Activated CD8-positive, alpha-beta memory T cell treated with anti-CD3 and anti-CD28 coated beads, Interleukin-2, amount 10 ng/mL, durations not matched to agents 7 days and 5 days (primary cell): ENCODE measurements around the gene PITX3. TPM values are rescaled to one million over a fixed set of nuclear protein-coding genes. Genes with fewer than 3 reads are reported as not detected.
A peak's percentile ranks its signal among the peaks of the same experiment; 100 is the strongest.

Experiments used
- ATAC-seq: fragments of 150-1000 bp; cut with Tn5 transposase; one replicate; pipeline ENCODE4 v1.10.0; 2021; ENCODE audit warnings: moderate library complexity
- CTCF ChIA-PET: fragments of 350-600 bp; sonication (Branson Sonifier 250); formaldehyde crosslinking; loops from one replicate; lab custom pipeline; 2021; ENCODE audit warnings: antibody characterized with exemption; lab: Charles Lee
- DNase-seq: peaks from one replicate; pipeline ENCODE4 v3.0.0-alpha.2; 2020
- H3K27ac Mint-ChIP-seq: one replicate; pipeline ENCODE4 v1.8.0; 2021; ENCODE audit warnings: mild to moderate bottlenecking, mixed read lengths
- H3K27me3 Mint-ChIP-seq: one replicate; pipeline ENCODE4 v1.8.0; 2021; ENCODE audit warnings: mixed read lengths
- H3K36me3 Mint-ChIP-seq: one replicate; pipeline ENCODE4 v1.8.0; 2021; ENCODE audit warnings: mild to moderate bottlenecking, mixed read lengths
- H3K4me1 Mint-ChIP-seq: one replicate; pipeline ENCODE4 v1.8.0; 2021; ENCODE audit warnings: mixed read lengths
- H3K4me3 Mint-ChIP-seq: one replicate; pipeline ENCODE4 v1.8.0; 2021; ENCODE audit warnings: mild to moderate bottlenecking, moderate library complexity, mixed read lengths
- H3K9me3 Mint-ChIP-seq: one replicate; pipeline ENCODE4 v1.8.0; 2022; ENCODE audit warnings: low read depth, mixed read lengths
- total RNA-seq, 2 experiments: library from RNA; stranded (reverse); gene quantifications; one replicate each; pipeline ENCODE4 v1.2.3, GENCODE V29; 2021

The PITX3 gene
- total RNA-seq, 2 experiments from 2014 or later: not detected

DNA sequence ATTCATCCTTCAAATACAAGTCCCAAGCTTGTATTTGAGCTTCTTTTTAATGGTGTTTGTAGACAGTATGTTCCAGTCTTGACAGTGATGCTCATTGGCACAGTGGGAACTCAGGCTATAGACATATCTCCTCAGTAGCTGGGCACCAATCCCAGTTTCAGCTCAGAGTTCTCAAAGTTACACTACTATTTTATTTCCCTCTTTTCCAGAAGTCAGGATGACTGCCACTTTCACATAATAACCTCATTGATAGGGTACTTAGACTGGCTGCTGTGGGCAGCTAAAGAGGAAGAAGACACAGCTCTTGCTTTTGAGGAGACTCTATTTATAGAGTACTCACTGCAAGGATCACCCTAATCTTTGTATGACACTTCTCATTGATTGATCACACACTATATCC, 6.4 kb upstream of the PITX3 start:
- DNase-seq (no peak), ATAC-seq (no peak)
- H3K4me3 Mint-ChIP-seq: no peak overlapping the region
- H3K4me1 Mint-ChIP-seq: peaks cover 34% of the 10 kb centered on the region
- no peak overlapping the region for H3K27ac Mint-ChIP-seq
- H3K36me3 Mint-ChIP-seq: peaks cover 20% of the 10 kb centered on the region
- CTCF ChIA-PET: interaction anchor here (0.6 to 5.1 kb wide), 7 partner anchors 17 to 462 kb away, joined by 3 to 45 read pairs (median 3); partner anchors contain the start of gene SUFU
- H3K9me3 Mint-ChIP-seq: no peaks in the 10 kb centered on the region
- H3K27me3 Mint-ChIP-seq: peaks cover 5% of the 10 kb centered on the region

DNA sequence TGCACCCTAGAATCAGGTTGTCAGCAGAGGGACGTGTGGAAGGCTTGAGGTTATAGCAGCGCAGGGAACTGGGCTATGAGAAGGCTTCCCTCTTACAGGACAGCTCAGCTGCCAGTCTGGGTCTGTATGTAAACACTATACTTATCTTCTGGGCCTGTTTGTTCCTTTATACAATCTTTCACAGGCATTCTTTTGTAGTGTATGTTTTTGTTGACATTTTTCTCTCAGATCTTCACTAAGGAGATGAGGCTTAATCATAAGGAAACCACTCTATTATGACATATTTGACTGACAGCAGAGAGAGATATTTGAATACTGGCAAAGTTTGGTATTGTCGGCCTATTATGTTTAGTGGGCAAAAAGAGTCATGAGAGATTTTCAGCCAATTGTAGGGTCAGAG, 4.9 kb upstream of the PITX3 start:
- Mint-ChIP-seq H3K27ac (peak overlapping the region; percentile 91), H3K4me3 (peak overlapping the region; percentile 97), H3K4me1 (peaks cover 41% of the 10 kb centered on the region), H3K36me3 (peaks cover 19% of the 10 kb centered on the region), H3K9me3 (no peaks in the 10 kb centered on the region), H3K27me3 (peaks cover 11% of the 10 kb centered on the region)
- no peak for ATAC-seq
- CTCF ChIA-PET: interaction anchor here (1.3 to 4.9 kb wide), 5 partner anchors 15 to 153 kb away, joined by 3 to 69 read pairs (median 5); no protein-coding TSS in a partner anchor
- no peak for DNase-seq

DNA sequence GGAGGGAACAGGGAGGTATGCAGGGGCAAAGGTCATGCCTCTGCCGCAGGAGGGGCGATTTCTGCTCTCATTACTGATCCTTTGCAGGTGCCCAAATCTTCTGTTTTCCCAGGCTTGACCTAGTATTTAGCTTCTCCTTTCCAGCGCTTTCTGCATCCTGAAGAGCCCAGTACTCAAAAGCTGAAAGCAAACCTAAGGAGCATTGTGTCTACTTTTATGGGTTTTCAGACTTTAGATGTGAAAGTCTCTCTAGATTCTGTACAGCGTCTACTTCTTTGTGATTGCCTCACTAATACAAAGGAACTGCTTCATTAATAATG, 4.6 kb upstream of the PITX3 start:
- H3K27ac Mint-ChIP-seq: peak overlapping the region; percentile 91
- H3K27me3 Mint-ChIP-seq: peaks cover 13% of the 10 kb centered on the region
- H3K36me3 Mint-ChIP-seq: peaks cover 16% of the 10 kb centered on the region
- H3K9me3 Mint-ChIP-seq: no peaks in the 10 kb centered on the region
- DNase-seq (no peak), ATAC-seq (no peak)
- CTCF ChIA-PET: interaction anchor here (0.8 to 4.9 kb wide), 15 partner anchors 9 to 398 kb away, joined by 3 to 69 read pairs (median 4); partner anchors contain the start of gene FBXL15
- H3K4me1 Mint-ChIP-seq: peaks cover 43% of the 10 kb centered on the region
- peak overlapping the region; percentile 97 for H3K4me3 Mint-ChIP-seq

DNA sequence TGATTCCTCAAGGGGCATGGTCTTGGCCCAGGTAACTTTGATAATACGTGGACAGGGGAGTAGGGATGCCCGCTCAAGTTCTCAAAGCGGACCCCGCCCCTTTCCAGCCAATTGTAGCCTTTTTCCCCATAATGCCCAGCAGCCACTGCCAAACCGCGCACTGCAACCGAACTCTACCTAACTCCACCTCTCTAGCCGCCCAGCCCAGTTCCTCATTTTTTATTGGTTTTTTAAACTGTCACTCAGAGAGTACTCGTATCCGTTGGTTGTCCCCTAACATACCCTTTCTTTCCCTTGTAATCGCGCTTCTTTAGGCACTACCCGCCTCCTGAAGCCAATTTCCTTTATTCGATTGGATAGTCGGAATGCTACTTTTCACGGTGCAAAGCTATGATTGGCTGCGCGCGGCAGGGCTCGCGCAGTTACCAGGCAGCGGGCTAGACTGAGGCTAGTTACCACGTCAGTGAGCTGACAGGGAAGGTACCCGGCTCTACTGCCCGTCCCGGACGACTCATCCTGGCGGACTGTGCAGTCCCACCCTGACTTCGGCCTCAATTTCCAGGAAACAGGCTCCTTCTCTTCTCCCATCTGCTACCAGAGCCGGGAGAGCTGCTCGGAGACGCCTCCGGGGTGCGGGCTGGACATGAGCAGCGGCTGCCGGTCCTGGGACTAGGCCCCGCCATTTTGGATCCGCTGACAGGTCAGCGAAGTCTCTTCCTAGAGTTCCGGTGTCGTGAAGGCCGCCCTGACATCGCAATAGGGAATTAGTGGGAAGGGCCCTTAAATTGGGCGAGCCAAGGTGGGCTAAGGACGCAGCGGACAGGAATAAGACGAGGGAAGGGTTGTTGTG, 4.0 kb upstream of the PITX3 start, which contains the start of gene GBF1:
Gene GBF1 (plus strand): TSS at position 451 of the 850 bp plus-strand sequence. CDS start 13,407 bp downstream, outside the sequence.
- peaks cover 46% of the 10 kb centered on the region for H3K4me1 Mint-ChIP-seq
- ATAC-seq: peak; percentile 87

DNA sequence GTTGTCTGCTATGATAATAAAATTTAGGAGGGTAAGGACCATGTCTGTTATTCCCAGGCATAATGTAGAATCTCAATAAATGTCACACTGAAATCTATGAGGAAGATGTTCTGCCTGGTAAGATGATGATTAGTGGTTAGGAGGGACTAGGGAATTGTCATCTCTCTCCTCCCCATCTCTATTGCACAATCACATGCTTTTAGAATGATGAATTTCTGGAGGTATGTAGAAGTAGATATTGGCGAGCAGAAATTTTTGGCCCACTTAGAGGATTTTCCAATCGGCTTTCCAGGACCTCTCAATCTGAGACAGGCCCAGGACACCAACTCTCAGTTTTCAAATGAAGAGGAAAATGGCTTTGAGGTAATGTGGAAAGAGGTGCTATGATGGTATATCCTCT, 2.0 kb upstream of the PITX3 start:
- H3K4me1 Mint-ChIP-seq: peaks cover 42% of the 10 kb centered on the region
- peaks cover 37% of the 10 kb centered on the region for H3K27me3 Mint-ChIP-seq
- ATAC-seq: no peak
- peaks cover 7% of the 10 kb centered on the region for H3K36me3 Mint-ChIP-seq
- CTCF ChIA-PET: interaction anchor here (4.9 kb wide), 1 partner anchor 12 kb away, joined by 69 read pairs; no protein-coding TSS in a partner anchor
- H3K9me3 Mint-ChIP-seq: no peaks in the 10 kb centered on the region
- H3K27ac Mint-ChIP-seq: no peak overlapping the region
- H3K4me3 Mint-ChIP-seq: no peak overlapping the region
- DNase-seq: no peak

More for the DNA sequence above, 4.0 kb upstream of the PITX3 start, which contains the start of gene GBF1:
- peaks cover 14% of the 10 kb centered on the region for H3K36me3 Mint-ChIP-seq
- CTCF ChIA-PET: interaction anchor here (0.8 to 4.9 kb wide), 19 partner anchors 8 to 398 kb away, joined by 3 to 69 read pairs (median 4); partner anchors contain the start of gene FBXL15
- H3K27ac Mint-ChIP-seq: peak within 1 kb of the TSS; percentile 91
- DNase-seq: peak; percentile 96
- H3K9me3 Mint-ChIP-seq: no peaks in the 10 kb centered on the region
- peaks cover 18% of the 10 kb centered on the region for H3K27me3 Mint-ChIP-seq
- peak within 1 kb of the TSS; percentile 97 for H3K4me3 Mint-ChIP-seq

DNA sequence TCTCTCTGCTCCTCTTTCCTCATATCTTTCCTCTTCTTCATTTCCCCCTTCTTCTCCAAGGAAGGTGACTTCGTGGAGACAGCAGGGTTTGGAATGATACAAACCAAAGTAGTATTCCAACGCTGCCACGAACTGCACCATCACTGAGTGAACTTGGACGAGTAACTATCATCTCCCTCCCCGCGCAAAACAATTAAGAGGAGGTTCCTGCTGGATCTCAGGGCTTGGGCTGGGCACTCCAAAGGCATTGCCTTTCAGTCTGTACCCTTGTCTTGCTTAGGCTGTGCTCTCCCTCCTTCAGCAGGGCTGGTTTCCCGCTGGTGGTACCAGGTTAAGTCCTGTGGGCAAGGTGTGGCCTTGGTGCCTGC, 790 bp upstream of the PITX3 start:
- Mint-ChIP-seq H3K4me1 (peaks cover 32% of the 10 kb centered on the region), H3K36me3 (peaks cover 3% of the 10 kb centered on the region), H3K4me3 (peak overlapping the region; percentile 71), H3K27me3 (peaks cover 42% of the 10 kb centered on the region), H3K27ac (no peak overlapping the region), H3K9me3 (no peaks in the 10 kb centered on the region)
- ATAC-seq: no peak
- CTCF ChIA-PET: interaction anchor here (1.7 to 8.1 kb wide), 3 partner anchors 11 to 41 kb away, joined by 4 to 86 read pairs (median 69); partner anchors contain the start of gene ELOVL3
- DNase-seq: peak; percentile 36

DNA sequence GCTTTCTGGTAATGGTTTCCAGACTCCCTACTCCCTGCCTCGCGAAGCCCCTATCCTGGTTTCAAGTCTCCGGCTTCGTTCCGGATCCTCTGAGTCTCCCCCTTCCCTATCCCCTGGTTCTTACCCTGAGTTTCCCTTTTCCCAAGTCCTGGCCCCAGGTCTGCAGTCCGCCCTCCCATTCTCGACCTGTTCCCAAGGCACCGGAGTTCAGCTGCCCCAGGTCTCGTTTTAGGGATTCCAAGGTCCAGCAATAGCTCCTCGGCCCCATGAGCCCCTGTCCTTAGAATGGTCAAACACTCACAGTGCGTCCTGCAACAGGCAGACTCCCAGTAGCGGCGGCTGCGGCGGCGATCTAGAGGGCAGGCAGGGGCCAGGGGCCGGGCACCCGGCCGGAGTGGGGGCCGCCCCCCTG, 274 bp downstream of the PITX3 start:
- CTCF ChIA-PET: interaction anchor here (1.0 to 19.2 kb wide), 6 partner anchors 12 to 154 kb away, joined by 3 to 824 read pairs (median 4); partner anchors contain the start of genes ELOVL3 and NFKB2
- no peak for ATAC-seq
- no peak for DNase-seq
- H3K4me3 Mint-ChIP-seq: peak overlapping the region; percentile 71
- peaks cover 22% of the 10 kb centered on the region for H3K4me1 Mint-ChIP-seq
- peaks cover 48% of the 10 kb centered on the region for H3K27me3 Mint-ChIP-seq
- H3K9me3 Mint-ChIP-seq: no peaks in the 10 kb centered on the region
- H3K27ac Mint-ChIP-seq: no peak overlapping the region
- no peaks in the 10 kb centered on the region for H3K36me3 Mint-ChIP-seq

DNA sequence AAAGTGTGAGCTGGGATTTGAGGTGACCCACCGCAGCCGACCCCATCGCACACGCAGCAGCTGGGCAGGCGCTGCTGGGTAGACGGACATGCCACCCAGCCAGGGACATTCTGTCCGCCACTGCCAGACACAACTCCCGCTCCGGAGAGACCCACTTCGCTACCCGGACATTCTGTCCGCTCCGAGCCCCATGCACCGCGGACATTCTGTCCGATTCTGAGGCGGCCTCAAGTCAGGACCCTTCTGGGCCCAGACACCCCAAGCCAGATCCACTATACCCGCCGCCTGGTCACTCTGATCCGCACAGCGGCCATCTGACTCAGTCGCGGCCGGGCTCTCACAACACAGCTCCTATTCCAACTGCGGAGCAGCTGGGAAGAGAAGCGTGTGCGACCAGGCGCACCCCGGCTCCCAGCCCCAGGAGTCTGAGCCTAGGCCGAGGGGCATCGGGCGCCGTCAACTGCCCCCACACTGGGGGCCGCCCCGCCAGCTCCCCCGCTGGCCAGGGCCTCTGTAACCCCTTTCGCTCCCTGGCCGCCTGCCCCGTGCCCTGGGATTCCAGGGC, 763 bp downstream of the PITX3 start:
- DNase-seq: peak; percentile 39
- peaks cover 21% of the 10 kb centered on the region for H3K4me1 Mint-ChIP-seq
- CTCF ChIA-PET: interaction anchor here (1.0 to 19.2 kb wide), 5 partner anchors 11 to 155 kb away, joined by 4 to 824 read pairs (median 5); partner anchors contain the start of genes ELOVL3 and NFKB2
- H3K27ac Mint-ChIP-seq: no peak overlapping the region
- ATAC-seq: no peak
- no peaks in the 10 kb centered on the region for H3K36me3 Mint-ChIP-seq
- peak overlapping the region; percentile 19 for H3K4me3 Mint-ChIP-seq
- no peaks in the 10 kb centered on the region for H3K9me3 Mint-ChIP-seq
- peaks cover 53% of the 10 kb centered on the region for H3K27me3 Mint-ChIP-seq

DNA sequence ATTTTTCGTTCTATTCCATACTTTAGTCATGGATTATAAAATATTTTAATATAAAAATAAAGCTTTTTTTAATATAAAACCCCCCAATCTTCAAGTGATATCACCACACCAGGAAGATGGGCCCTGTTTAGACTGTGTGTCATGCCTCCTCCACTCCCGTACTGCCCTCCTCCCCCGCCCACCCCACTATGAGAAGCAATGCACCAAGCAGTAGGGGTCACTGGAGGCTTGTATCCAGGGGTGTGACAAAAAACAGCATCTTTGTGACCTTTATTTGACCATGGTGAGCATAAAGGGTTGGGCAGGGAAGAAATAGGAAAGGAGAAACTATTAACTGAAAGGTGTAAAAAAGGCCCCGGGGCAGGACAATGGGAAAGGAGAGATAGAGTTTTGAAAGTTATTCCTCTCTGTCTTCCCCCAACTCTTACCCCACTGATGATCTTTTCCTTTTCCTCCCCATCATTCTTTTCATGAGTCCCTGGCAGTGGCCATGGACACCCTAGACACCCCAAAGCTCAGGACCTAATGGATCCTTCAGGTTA, 3.5 kb downstream of the PITX3 start:
- DNase-seq: peak; percentile 23
- H3K36me3 Mint-ChIP-seq: no peaks in the 10 kb centered on the region
- peaks cover 58% of the 10 kb centered on the region for H3K27me3 Mint-ChIP-seq
- peaks cover 13% of the 10 kb centered on the region for H3K4me1 Mint-ChIP-seq
- ATAC-seq: no peak
- CTCF ChIA-PET: interaction anchor here (1.5 to 19.2 kb wide), 5 partner anchors 9 to 165 kb away, joined by 3 to 824 read pairs (median 8); partner anchors contain the start of gene ELOVL3
- H3K27ac Mint-ChIP-seq: no peak overlapping the region
- no peak overlapping the region for H3K4me3 Mint-ChIP-seq
- H3K9me3 Mint-ChIP-seq: no peaks in the 10 kb centered on the region

DNA sequence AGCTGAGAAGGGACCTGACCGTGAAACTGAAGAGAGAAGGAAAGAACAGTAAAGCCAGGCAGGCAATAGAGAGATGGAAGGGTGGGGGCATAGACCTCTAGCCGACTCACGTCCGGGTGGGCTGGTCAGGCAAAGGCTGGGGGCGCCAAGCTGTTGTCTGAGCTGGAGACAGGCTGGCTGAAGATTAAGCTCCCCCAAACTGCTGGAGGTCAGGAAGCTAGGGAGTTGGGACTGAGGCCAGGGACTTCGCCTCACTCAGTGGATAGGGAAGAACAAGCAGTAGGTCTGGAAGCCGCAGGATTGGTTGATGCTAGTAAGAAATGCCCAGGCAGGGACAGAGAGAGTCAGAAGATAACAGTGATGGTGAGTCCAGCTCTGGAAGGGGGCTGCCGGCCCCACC, 5.3 kb downstream of the PITX3 start:
- Mint-ChIP-seq H3K36me3 (no peaks in the 10 kb centered on the region), H3K27ac (no peak overlapping the region), H3K4me3 (no peak overlapping the region), H3K4me1 (peaks cover 7% of the 10 kb centered on the region), H3K9me3 (no peaks in the 10 kb centered on the region), H3K27me3 (peaks cover 64% of the 10 kb centered on the region)
- DNase-seq: peak; percentile 15
- no peak for ATAC-seq
- CTCF ChIA-PET: interaction anchor here (1.2 to 19.2 kb wide), 6 partner anchors 7 to 167 kb away, joined by 3 to 824 read pairs (median 6); partner anchors contain the start of genes ELOVL3 and GBF1

DNA sequence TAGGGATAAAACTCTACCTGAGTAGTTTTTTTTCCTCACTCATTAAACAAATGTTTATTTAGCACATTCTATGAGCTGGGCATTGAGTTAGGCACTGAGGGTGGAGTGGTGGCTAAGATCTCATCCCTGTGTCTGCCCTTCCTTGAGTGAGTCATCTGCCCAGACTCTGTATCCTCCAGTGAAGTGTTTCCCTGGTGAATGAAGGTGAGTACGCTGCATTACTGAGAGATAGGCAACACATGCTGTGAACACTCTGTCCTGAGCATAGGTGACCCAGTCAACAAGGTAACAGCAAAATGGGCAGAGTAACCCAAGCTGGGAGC, 5.8 kb downstream of the PITX3 start:
- H3K4me3 Mint-ChIP-seq: no peak overlapping the region
- peaks cover 6% of the 10 kb centered on the region for H3K4me1 Mint-ChIP-seq
- CTCF ChIA-PET: interaction anchor here (1.6 to 19.2 kb wide), 5 partner anchors 7 to 348 kb away, joined by 4 to 824 read pairs (median 5); partner anchors contain the start of gene ELOVL3
- H3K36me3 Mint-ChIP-seq: no peaks in the 10 kb centered on the region
- peaks cover 62% of the 10 kb centered on the region for H3K27me3 Mint-ChIP-seq
- no peak overlapping the region for H3K27ac Mint-ChIP-seq
- no peak for ATAC-seq
- peak; percentile 25 for DNase-seq
- H3K9me3 Mint-ChIP-seq: no peaks in the 10 kb centered on the region

DNA sequence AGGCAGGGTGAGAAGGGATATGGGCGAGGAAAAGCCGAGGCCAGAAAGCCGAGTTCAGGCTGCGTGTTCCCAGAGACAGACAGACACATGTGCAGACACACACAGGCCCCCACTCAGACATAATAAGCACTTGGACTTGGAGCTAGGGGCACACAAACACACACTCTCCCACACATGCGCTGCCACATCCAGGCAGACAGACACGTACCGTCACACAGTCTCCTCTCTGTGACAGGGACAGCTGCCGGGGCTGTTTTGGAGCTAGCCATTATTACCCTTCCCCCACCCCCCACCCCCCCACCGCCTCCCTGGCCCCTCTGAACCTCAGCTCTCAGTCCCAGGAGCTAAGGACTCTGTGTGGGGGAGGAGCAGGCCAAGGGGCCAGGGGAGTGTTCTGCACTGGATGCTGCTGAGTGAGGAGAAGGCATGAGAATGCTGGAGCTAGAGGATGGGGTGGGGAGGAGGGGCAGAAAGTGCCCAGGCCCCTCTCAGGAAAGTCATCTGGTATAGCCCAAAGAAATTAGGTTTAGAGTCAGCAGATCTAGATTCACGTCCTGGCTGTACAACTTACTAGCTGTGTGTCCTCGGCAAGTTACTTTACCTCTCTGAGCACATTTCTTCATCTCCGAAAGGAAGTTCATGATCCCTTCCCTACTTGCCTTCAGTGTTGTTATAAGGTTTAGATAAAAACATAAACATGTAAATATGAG, 6.3 kb downstream of the PITX3 start:
- Mint-ChIP-seq H3K4me1 (peaks cover 7% of the 10 kb centered on the region), H3K27me3 (peaks cover 60% of the 10 kb centered on the region), H3K9me3 (no peaks in the 10 kb centered on the region), H3K27ac (no peak overlapping the region), H3K4me3 (no peak overlapping the region), H3K36me3 (no peaks in the 10 kb centered on the region)
- ATAC-seq: no peak
- CTCF ChIA-PET: interaction anchor here (1.6 to 19.2 kb wide), 5 partner anchors 6 to 349 kb away, joined by 4 to 824 read pairs (median 5); partner anchors contain the start of gene ELOVL3
- DNase-seq: peak; percentile 23
